ENCODE results near the gene SOCS4.

Gene SOCS4

DNA sequence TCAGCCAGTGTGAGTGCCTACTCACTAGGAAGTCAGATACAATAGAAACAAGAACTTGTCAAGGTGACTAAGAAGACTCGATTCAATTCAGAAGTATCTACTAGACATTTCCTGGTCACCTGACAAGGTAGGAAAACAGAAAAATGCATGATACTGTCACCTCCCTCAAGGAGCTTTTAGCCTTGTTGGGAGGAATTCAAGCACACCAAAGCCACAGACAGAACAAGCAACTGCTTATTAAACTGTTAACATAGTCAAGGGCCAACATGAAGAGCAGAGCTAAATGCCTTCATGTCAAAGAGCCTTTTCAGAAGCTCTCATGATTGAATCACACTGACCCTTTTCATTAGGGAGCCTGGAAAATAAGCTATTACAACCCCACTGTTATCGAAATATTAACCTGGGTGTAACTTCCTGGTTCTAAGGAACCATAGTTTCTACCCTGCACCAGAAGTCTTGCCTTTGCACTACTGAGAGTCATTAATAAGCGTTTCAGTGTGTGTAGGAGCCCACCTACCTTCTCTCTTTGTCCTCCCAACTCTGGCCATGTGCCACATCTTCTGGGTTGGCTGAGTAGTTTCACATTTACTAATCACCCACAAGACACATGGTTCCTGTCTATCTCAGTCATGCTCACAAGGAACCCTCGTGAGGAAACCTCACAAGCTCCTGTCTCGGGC is 71.0 kb downstream of the SOCS4 start:
- DNase-seq (ENCODE audit: insufficient read length, low spot score), result peak; percentile 34
- FAIRE-seq, result peak; percentile 97

DNA sequence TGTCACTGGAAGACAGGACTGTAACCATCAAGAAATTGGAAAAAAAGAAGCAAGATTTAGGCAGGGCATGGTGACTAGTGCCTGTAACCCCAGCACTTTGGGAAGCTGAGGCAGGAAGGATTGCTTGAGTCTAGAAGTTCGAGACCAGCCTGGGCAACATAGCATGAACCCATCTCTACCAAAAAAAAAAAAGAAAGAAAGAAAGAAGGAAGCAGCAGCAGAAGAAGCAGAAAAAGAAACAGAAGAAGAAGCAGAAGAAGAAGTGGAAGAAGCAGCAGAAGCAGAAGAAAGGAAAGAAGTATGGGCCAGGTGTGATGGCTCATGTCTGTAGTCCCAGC is 71.5 kb downstream of the SOCS4 start:
- DNase-seq (ENCODE audit: insufficient read length, low spot score) (no peak), FAIRE-seq (no peak)
- TF ChIP-seq SPI1 (IDR thresholded peaks at IDR 0.05; ENCODE audit: low read depth, low read length) (no peak; the same call in 1 of the 2 replicates), PAX5 (IDR thresholded peaks at IDR 0.05; ENCODE audit: insufficient read depth, low read length, severe bottlenecking) (no peak), POU2F2 (IDR thresholded peaks at IDR 0.05; ENCODE audit: low read depth, low read length) (no peak), TAF1 (IDR thresholded peaks at IDR 0.05; ENCODE audit: low read depth, low read length) (no peak), POLR2AphosphoS5 (IDR thresholded peaks at IDR 0.05; ENCODE audit: low read depth, low read length) (no peak), POLR2A (IDR thresholded peaks at IDR 0.05; ENCODE audit: low read depth, low read length) (no peak)

More for the DNA sequence above, 71.0 kb downstream of the SOCS4 start:
- TF ChIP-seq POLR2A (IDR thresholded peaks at IDR 0.05; ENCODE audit: low read depth, low read length) (no peak), SPI1 (IDR thresholded peaks at IDR 0.05; ENCODE audit: low read depth, low read length) (peak; percentile 19; the same call in 1 of the 2 replicates), POU2F2 (IDR thresholded peaks at IDR 0.05; ENCODE audit: low read depth, low read length) (0 out of 2 replicates have a peak, but pooled peaks have one; percentile 23), TAF1 (IDR thresholded peaks at IDR 0.05; ENCODE audit: low read depth, low read length) (no peak), POLR2AphosphoS5 (IDR thresholded peaks at IDR 0.05; ENCODE audit: low read depth, low read length) (no peak), PAX5 (IDR thresholded peaks at IDR 0.05; ENCODE audit: insufficient read depth, low read length, severe bottlenecking) (no peak)
